OCI-LY3 (cell line): ENCODE measurements around the gene EYS.

Experiments
- EZH2phosphoT487 ChIP-seq: fragments of 200-600 bp; shearing (Covaris generic); IDR thresholded peaks from 2 replicates; pipeline ENCODE4 v1.6.1; 2018; ENCODE audit warnings: antibody characterized with exemption, mixed run types, low read depth
- TF ChIP-seq, protein P1 (sequence below): fragments of 200-600, 300-600 bp; sonication (generic); IDR thresholded peaks from 2 replicates; pipeline ENCODE4 v1.5.1; 2014; ENCODE audit warnings: antibody characterized with exemption, low read length, low read depth

DNA sequence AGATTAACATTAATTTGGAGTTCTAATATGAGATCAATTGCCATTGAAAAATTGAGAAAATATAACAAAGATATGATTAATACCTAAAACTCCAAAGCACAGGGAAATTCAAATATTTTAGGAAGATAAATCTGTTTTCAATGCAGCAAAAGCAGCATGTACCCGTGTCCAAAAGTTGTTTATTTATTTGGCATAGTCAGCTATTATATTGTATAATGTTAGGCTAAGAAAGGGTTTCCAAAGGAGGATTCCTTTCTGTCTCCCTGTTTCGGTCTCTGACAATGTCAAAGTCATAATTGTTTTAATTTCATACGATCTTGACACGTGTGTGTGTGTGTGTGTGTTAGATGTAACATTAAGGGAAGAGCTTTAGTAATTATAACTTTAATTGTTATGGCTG lies 914.5 kb downstream of the EYS start:
- TF ChIP-seq, protein P1, sequence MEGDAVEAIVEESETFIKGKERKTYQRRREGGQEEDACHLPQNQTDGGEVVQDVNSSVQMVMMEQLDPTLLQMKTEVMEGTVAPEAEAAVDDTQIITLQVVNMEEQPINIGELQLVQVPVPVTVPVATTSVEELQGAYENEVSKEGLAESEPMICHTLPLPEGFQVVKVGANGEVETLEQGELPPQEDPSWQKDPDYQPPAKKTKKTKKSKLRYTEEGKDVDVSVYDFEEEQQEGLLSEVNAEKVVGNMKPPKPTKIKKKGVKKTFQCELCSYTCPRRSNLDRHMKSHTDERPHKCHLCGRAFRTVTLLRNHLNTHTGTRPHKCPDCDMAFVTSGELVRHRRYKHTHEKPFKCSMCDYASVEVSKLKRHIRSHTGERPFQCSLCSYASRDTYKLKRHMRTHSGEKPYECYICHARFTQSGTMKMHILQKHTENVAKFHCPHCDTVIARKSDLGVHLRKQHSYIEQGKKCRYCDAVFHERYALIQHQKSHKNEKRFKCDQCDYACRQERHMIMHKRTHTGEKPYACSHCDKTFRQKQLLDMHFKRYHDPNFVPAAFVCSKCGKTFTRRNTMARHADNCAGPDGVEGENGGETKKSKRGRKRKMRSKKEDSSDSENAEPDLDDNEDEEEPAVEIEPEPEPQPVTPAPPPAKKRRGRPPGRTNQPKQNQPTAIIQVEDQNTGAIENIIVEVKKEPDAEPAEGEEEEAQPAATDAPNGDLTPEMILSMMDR, result no peak
- no peak for TF ChIP-seq EZH2phosphoT487
